Neural progenitor cell (in vitro differentiated cells): ENCODE results near the gene ALDH2.

Experiments
- CTCF ChIP-seq: fragments of 200-600 bp; sonication (generic); IDR thresholded peaks from 2 replicates; pipeline ENCODE4 v1.5.1; 2017; ENCODE audit warnings: antibody characterized with exemption, mild to moderate bottlenecking
- EZH2 ChIP-seq: fragments of 200-600 bp; sonication (generic); IDR thresholded peaks from 2 replicates; pipeline ENCODE4 v1.6.1; 2017; ENCODE audit warnings: antibody characterized with exemption, mild to moderate bottlenecking, moderate library complexity

- TF ChIP-seq EZH2, result no peak
- no peak for TF ChIP-seq CTCF
Measured at GRCh38 chr12:111780615-111781014, 13.9 kb downstream of the ALDH2 start.
